Astrocyte (in vitro differentiated cells and primary cell): ENCODE data around the gene OMD.

Source experiments
- EZH2 ChIP-seq: IDR thresholded peaks from 2 replicates; pipeline ENCODE4 v1.6.1; 2012; ENCODE audit warnings: mild to moderate bottlenecking, low read length, inconsistent platforms; ENCODE audit not compliant: insufficient read depth
- TF ChIP-seq, protein P1 (sequence below): IDR thresholded peaks from 2 replicates; pipeline ENCODE4 v1.5.1; 2011; ENCODE audit warnings: low read depth, mild to moderate bottlenecking, inconsistent platforms, low read length, moderate library complexity; ENCODE audit not compliant: insufficient read depth

DNA sequence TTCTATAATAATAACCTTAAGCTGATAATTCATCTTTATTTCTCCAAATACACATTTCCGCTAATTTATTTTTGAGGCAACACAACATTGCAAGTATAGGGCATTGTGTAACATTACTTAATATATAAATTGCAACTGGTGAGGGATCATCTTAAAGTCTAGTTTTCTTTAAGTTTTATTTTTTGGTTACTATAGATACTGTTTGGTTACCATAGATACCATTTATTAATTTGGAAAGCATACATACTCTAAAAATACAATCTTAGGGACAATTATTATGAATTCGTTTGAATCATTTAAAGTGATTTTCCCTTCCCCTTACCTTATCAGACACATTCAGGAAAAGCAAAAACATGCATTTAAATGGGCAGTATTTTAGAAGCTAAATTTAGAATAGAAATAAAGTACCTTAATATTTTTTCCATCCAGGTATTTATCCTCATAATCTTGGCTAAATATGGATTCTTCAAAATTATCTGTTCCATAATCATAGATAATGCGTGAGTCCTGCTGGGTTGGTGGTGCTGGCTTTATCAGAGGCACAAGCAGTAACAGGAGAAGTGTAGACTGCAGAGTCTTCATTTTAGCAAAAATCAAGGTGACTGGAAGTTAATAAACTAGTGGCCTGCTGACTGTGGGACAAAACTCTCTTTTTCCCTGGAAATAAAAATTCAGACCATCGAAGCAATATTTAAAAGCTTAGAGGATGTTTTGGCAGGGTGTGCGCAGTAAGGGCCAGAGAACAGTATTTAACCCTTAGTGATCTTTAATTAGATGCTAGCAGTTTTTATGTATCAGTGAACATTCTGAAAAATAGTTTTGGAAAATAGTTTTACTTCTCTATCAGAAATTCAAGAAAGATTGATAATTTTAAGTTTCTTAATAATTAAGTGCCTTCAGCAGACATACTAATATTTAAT is 21.2 kb downstream of the OMD start:
- TF ChIP-seq EZH2, result no peak
- TF ChIP-seq, protein P1, sequence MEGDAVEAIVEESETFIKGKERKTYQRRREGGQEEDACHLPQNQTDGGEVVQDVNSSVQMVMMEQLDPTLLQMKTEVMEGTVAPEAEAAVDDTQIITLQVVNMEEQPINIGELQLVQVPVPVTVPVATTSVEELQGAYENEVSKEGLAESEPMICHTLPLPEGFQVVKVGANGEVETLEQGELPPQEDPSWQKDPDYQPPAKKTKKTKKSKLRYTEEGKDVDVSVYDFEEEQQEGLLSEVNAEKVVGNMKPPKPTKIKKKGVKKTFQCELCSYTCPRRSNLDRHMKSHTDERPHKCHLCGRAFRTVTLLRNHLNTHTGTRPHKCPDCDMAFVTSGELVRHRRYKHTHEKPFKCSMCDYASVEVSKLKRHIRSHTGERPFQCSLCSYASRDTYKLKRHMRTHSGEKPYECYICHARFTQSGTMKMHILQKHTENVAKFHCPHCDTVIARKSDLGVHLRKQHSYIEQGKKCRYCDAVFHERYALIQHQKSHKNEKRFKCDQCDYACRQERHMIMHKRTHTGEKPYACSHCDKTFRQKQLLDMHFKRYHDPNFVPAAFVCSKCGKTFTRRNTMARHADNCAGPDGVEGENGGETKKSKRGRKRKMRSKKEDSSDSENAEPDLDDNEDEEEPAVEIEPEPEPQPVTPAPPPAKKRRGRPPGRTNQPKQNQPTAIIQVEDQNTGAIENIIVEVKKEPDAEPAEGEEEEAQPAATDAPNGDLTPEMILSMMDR, result no peak
